ENCODE data around the gene CD81. TPM values are rescaled to one million over a fixed set of nuclear protein-coding genes. Genes with fewer than 3 reads are reported as not detected.

Gene CD81
- total and polyA plus RNA-seq, 2 experiments from 2014 or later, result 88.6 to 290 TPM

GRCh38 chr11:2437516-2437915 is 60.4 kb downstream of the CD81 start:
- DNase-seq (ENCODE audit: low spot score) (no peak), ATAC-seq (no peak)
- no peaks in the 10 kb centered on the region for H3K36me3 Mint-ChIP-seq (ENCODE audit: low read depth)
- Histone ChIP-seq H3K4me1 (ENCODE audit: insufficient read depth) (no peaks in the 10 kb centered on the region), H2AFZ (no peak overlapping the region), H3F3A (replicated peaks; ENCODE audit: low read depth) (no peaks in the 10 kb centered on the region), H3K27me3 (ENCODE audit: insufficient read depth) (peaks cover 14% of the 10 kb centered on the region), H3K9me2 (ENCODE audit: insufficient read depth) (no peaks in the 10 kb centered on the region), H3K27ac (ENCODE audit: low read depth) (no peak overlapping the region), H3K79me2 (replicated peaks; ENCODE audit: insufficient read depth) (no peaks in the 10 kb centered on the region), H4K20me1 (replicated peaks; ENCODE audit: insufficient read depth) (no peaks in the 10 kb centered on the region), H3K36me3 (ENCODE audit: insufficient read depth) (no peaks in the 10 kb centered on the region), H3K4me2 (no peak overlapping the region), H3K4me3 (no peak overlapping the region)
- no peak overlapping the region; the same call in 2 of the 3 replicates for H3K4me3 Mint-ChIP-seq
- no peaks in the 10 kb centered on the region for H3K4me1 Mint-ChIP-seq
- TF ChIP-seq NANOG (IDR thresholded peaks at IDR 0.05; ENCODE audit: borderline replicate concordance) (no peak), REST (IDR thresholded peaks at IDR 0.05; ENCODE audit: unreplicated experiment) (no peak), STAT1 (IDR thresholded peaks at IDR 0.05; ENCODE audit: unreplicated experiment) (no peak)
- H3K27me3 Mint-ChIP-seq (ENCODE audit: insufficient read depth, low read depth, poor library complexity), result peaks cover 26% of the 10 kb centered on the region
- H3K27ac Mint-ChIP-seq, result no peak overlapping the region
- H3K9me3 Mint-ChIP-seq, result no peaks in the 10 kb centered on the region

GRCh38 chr11:2439820-2440219 is 62.7 kb downstream of the CD81 start:
- Mint-ChIP-seq H3K9me3 (no peaks in the 10 kb centered on the region), H3K4me1 (no peaks in the 10 kb centered on the region), H3K27me3 (ENCODE audit: insufficient read depth, low read depth, poor library complexity) (peaks cover 38% of the 10 kb centered on the region), H3K27ac (no peak overlapping the region), H3K36me3 (ENCODE audit: low read depth) (no peaks in the 10 kb centered on the region), H3K4me3 (no peak overlapping the region)
- H3K4me3 ChIP-seq, result no peak overlapping the region
- no peaks in the 10 kb centered on the region for H3K9me2 ChIP-seq (ENCODE audit: insufficient read depth)
- H3K36me3 ChIP-seq (ENCODE audit: insufficient read depth), result no peaks in the 10 kb centered on the region
- H4K20me1 ChIP-seq (replicated peaks; ENCODE audit: insufficient read depth), result no peaks in the 10 kb centered on the region
- DNase-seq (ENCODE audit: low spot score), result no peak
- H3F3A ChIP-seq (replicated peaks; ENCODE audit: low read depth), result no peaks in the 10 kb centered on the region
- no peak for ATAC-seq
- TF ChIP-seq CTCF (conservative IDR thresholded peaks at IDR 0.05; ENCODE audit: low read depth in 2 of 2), result no peak
- TF ChIP-seq EZH2phosphoT487 (IDR thresholded peaks at IDR 0.05; ENCODE audit: unreplicated experiment), result no peak
- TF ChIP-seq ZNF331 (CRISPR knock-in tag; IDR thresholded peaks at IDR 0.05; ENCODE audit: low read depth), result no peak
- TF ChIP-seq JUNB (IDR thresholded peaks at IDR 0.05; ENCODE audit: unreplicated experiment), result no peak
- TF ChIP-seq CREB1 (CRISPR knock-in tag; IDR thresholded peaks at IDR 0.05; ENCODE audit: low read depth), result no peak
- no peak for TF ChIP-seq POLR2AphosphoS5 (IDR thresholded peaks at IDR 0.05; ENCODE audit: low read depth)
- TF ChIP-seq ETS1 (IDR thresholded peaks at IDR 0.05), result no peak
- no peak for TF ChIP-seq NANOG (IDR thresholded peaks at IDR 0.05; ENCODE audit: borderline replicate concordance)
- TF ChIP-seq ZNF114 (CRISPR knock-in tag; IDR thresholded peaks at IDR 0.05), result no peak
- no peak overlapping the region for H3K27ac ChIP-seq (ENCODE audit: low read depth)
- no peaks in the 10 kb centered on the region for H3K79me2 ChIP-seq (replicated peaks; ENCODE audit: insufficient read depth)
- H3K4me2 ChIP-seq, result no peak overlapping the region
- no peaks in the 10 kb centered on the region for H3K4me1 ChIP-seq (ENCODE audit: insufficient read depth)
- H3K27me3 ChIP-seq (ENCODE audit: insufficient read depth), result peaks cover 32% of the 10 kb centered on the region
- no peak overlapping the region for H2AFZ ChIP-seq
